ENCODE measurements around the gene CCDC177. TPM values are rescaled to one million over a fixed set of nuclear protein-coding genes. Genes with fewer than 3 reads are reported as not detected.

The CCDC177 gene
- total and polyA plus RNA-seq, 2 of the 8 experiments (the other 6 are each of a cell fraction or from before 2014, with no cell fraction given), result 0.62 to 2.8 TPM

DNA sequence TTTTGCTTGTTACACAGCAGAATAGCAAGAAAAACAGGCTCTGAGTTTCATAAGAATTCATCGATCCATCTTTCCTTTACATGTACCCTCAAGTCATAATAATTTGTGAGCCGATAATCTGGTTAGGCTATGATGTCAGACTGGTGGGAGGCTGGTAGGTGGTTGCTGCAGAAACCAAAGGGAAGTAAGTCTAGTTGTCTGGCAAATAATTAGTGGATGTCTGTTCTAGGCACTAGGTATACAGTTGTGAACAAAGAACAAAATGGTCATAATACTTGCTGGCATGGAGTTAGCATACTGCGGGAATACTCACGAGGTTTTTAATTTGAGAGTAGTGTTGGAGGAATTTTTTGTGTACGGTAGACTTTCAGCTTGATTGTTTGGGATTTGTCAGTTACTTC lies 45.5 kb upstream of the CCDC177 start (continued):
- TF ChIP-seq MAFK (IDR thresholded peaks at IDR 0.05; ENCODE audit: low read depth, low read length) (no peak), CHD1 (IDR thresholded peaks at IDR 0.05; ENCODE audit: low read depth, low read length) (no peak), KDM5A (IDR thresholded peaks at IDR 0.05; ENCODE audit: low read length) (no peak)
